Stimulated activated CD4-positive, alpha-beta T cell treated with anti-CD3 and anti-CD28 coated beads, TNF-alpha, amount 100 ng/mL, for 4 hours (primary cell): ENCODE results near the gene NAA15.
"Not testable (repeated sequence)": the region's sequence is repeated elsewhere in the genome, so short reads cannot be mapped to it uniquely, and the experiment has no call there.

ENCODE experiments used
- DNase-seq, 3 experiments: peaks; one replicate each; pipeline ENCODE4 v3.0.0-alpha.2; 2020; ENCODE audit warnings: low read depth in 3 of 3

Gene NAA15

DNA sequence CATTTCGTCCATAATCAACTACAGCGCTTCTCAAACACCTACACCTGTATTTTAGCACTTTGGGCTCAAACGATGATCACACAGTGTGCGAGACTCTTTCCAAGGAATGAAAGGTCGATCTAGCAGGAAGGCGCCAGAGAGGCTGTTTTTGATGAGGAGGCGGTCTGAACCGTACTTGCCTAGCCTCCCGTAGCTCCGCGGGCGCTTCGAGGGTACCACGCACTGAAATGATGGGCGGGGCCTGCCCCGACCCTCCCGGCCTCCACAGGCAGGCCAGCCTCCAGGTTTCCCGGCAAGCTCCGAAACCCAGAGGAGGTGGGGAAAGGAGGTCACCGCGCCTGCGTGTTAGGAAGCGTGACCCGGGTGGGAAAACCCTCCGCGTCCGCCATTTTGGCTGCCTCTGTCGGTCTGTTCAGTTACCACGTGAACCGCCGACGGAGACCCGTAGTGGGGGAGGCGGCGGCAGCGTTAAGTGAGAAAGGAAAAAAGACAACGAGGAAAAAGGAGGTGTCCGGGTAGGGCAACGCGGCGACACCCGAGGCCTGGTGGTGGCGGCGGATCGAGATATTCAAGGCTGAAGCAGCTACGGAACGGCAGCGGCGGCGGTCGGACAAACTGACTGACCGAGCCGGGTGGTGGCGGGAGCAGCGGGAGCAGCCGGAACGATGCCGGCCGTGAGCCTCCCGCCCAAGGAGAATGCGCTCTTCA lies at the start of gene NAA15:
Gene NAA15, plus strand, starts transcription at position 393 of the 708 bp plus-strand sequence. Its CDS starts 273 bp downstream, at position 666.
- peak; percentile 89 to 98 (median 95) for DNase-seq

DNA sequence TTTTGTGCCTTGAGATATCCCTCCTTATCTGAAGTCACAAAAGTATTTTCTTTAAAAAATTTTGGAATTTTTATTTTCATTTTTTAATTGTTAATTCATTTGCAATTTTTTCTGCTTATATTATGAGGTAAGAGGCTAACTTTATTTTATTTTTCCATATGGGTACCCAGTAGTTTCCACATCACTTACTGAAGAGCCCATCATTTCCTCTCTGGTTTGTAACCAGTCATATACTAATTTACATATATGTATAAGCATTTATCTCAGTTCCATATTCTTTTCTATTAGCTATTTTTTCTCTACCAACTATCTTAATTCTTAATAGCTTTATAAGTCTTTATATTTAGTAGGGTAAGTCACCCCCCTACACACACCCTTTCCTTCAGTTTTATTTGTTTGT lies 48.3 kb upstream of the NAA15 start:
- DNase-seq: no peak

DNA sequence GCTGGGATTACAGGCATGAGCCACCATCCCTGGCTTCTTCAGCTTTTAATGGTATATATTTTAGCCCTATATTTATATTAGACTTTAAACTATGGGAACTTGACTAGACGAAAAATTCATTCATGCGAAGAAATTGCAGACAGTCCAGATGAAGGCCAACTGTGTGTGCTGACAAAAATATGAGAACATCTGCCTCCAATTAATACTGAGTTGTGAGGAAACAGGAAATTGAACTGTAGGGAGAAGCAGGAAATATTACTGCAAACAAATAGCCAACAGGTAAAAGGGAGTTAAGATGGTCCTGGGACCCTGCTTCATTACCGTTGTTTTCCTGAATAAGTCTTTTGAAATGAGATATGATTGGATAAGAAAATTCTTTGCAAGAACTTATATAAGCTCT lies 47.6 kb upstream of the NAA15 start:
- no peak for DNase-seq

DNA sequence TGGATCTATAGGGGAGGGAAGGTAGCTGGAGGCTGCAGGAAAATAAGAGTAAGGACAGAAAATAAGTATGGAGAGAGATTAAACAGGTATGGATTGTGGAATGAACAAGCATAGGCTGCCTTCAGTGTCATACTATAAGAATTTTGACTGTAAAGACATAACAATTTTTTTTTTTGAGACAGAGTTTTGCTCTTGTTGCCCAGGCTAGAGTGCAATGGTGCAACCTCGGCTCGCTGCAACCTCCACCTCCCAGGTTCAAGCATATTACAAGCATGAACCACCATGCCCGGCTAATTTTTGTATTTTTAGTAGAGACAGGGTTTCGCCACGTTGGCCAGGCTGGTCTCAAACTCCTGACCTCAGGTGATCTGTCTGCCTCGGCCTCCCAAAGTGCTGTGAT lies 45.7 kb upstream of the NAA15 start:
- not testable (repeated sequence) for DNase-seq

DNA sequence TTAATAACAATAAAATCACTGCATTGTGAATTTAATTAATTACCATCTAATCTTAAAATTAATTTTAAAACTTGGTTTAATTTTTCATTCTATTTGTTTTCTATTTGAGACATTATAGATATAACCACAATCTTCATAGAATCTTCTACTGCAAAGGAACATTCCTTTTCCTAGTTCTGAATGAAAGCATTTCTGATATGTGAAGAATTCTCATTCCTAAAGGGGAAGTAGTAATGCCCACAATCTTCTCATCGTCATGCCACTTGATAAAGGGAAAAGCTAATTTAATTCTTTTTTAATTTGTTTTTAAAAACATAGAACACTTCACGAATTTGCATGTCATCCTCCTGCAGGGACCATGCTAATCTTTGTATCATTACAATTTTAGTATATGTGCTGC lies 45.0 kb upstream of the NAA15 start:
- no peak for DNase-seq

DNA sequence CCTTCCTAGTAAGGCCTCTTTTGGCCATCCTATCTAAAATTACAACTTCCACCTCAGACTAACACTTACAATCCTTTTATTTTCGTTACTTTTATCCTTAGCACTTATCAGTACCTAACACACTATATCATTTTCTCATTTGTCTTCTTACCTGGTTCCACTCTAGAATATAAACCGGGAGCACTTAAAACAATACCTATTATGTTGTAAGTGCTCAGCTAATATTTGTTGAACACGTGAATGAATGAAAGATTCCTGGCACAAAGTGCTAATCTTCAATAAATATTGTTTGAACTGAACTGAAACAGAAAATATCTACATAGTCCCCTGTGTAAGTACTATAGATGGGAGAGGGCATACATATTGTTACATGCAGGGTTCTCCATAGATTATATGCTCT lies 35.7 kb upstream of the NAA15 start:
- no peak for DNase-seq

DNA sequence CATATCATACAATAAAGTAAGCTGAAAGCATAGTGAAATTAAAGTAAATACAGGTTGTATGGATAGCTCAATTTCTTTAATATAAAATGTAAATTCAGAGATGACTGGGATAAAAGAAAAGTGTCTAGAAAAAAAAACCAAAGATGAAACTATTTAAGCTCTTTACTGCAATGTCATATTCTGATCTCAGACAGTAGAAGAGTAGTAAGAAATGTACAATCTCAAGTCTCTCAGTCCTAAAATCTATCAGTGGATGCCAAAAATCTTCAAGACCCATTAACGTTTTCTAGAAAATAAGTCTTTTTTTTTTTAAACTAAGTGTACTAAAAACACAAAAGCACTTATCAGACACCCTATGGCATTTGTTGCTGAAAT lies 35.1 kb upstream of the NAA15 start:
- no peak for DNase-seq

DNA sequence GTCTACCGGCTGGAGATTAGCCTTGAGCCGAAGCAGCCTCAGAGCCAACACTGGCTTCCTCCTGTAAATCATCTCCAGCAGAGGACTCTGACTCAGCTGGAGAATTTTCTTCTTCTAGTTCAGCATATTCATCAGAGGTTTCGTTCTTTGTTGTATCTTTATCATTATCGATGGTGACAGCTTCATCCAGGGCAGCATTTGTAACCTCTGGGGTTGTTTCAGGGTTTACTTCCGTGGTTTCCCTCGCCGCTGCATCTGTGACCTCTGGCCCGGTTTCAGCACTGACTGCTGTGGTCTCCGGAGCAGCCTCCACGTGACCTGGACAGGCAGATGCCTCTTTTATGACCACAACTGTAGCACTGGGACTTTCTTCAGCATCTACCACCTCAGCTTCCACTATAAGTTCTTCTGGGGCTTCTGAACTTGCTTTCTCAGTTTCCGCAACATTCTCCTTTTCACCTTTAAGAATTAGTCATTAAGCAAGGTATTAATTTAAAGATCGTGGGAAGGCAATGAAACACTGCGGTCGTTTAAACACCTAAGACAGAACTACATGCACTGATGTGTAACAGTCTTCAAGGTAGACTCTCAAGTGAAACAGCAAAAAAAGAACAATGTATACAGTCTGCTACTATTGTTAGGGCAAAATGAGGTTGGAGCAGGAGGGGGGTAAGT lies 34.6 kb upstream of the NAA15 start:
- DNase-seq: peak in 1 of 3 experiments; percentile 39

DNA sequence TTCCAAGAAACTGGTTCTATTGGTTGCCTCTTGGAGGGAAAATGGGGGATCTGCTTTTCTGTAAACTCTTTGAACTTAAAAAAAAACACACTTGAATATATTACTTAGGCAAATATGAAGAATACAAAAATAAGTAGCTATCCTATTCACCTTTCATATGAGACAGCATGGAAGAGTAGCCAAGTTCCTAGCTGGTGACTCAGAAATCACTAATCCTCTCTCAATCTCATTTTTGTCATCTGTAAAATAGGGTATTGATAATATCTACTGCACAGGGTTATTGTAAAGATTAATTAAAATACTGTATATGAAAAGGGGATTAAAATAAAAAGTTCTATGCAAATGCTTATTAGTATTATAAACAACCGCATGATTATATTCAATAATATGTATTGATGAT lies 34.0 kb upstream of the NAA15 start:
- DNase-seq: no peak

DNA sequence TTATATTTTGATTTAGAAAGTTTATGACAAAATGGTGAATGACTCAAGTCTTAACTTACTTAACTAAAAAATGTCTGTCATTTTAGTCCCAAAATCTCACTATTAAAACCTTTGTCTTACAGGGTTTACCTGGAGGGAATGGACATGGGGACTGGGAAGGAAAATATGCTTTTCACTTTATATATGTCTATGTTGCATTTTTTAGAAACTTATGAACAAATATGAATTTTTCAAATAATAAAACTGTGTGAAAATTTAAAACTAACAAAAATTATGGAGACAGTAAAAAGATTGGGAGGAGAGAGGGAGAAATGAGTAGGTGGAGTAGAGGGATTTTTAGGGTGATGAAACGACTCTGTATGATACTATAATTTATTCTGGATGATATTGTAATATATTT lies 27.5 kb upstream of the NAA15 start:
- DNase-seq: no peak

DNA sequence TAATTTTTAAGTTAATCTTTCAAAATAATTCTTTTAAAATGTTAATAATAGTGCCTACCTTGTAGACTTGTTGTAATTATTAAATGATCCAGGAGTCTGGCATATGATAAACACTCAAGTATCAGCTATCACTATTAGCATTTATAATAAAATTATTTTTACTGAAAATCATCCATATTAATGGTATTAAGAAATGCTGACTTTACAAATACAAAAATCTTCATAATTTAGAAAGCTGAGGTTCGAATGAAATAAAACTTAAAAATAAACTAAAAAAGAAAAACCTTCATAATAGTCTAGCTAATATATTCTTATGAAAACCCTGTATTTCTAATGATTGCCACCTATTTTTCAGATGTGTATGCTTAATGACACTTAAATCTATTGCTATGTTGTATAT lies 26.5 kb upstream of the NAA15 start:
- no peak for DNase-seq

DNA sequence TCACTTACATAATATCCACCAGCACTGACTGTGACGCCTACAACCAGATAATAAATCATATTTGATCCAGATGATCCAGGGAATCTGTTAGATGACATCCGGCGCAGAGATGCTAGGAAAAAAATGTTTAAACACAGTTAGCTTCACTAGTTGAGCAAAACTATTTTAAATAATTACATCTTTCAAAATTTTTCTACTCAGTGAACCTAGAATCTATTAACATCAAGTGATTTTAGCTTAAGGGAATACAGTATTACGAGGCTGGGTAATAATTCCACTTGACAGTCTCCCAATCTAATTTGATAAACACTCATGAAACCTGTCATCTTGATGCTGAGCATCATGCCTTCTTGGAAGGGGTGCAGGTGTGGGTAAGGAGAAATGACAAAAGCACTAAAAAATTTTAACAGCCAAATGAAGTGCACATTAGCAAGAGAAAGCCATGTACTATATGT lies 26.0 kb upstream of the NAA15 start:
- DNase-seq: no peak

DNA sequence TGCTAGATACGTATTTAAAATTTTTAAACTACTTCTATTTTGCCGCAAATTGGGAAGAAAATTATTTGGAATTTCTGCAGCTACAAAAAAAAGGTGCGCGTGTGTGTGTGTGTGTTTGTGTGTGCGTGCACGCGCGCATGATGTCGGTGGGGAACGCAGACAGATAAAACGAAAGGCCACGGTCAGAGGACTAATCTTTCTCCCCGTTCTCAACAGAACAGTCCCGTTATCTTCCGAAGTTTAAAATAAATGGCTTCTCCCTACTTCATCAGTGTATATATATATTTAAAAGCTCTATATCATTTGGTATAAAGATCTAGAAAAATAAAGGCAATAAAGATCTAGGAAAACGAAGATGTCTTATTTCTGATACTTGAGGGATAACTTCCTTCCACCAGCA lies 22.8 kb upstream of the NAA15 start:
- no peak for DNase-seq

DNA sequence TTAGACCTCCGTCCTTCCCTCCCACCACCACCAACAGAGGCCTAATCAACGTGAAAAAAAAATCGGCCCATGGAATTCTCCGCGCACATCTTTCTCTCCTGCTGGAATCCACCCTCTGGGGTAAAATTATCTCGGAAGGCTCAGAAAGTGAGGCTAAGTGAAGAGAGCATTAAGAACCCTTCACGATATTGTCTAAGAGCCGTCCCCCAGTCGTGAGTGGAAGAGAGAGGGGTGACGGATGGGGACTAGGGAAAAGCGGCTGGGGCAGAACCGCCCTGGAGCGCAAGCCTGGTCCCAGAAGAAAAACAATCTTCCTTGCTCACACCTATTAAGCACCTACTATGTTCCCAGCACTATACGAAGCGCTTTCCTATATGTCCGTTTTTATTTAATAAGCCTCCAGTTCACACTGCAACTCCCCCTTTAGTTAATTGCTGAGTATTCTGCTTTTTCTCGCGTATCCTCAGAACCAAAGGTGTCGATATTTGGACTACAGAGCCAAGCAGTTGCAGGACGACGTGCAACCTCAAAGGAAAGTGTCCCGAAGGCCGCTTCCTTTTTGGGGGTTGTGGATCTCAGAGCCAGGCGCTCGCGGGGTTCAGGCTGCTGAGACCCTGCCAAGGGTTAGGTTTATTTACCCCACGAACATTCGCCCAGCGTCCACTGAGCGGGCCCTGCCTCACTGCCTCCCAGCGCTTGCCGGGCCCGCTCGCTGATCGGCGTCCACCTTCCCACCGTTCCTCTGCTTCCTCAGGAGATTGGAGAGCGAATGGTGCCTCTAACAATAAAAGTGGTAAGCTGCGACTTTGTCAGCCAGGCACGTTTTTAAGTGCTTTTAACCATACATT lies 22.2 kb upstream of the NAA15 start:
- no peak for DNase-seq

DNA sequence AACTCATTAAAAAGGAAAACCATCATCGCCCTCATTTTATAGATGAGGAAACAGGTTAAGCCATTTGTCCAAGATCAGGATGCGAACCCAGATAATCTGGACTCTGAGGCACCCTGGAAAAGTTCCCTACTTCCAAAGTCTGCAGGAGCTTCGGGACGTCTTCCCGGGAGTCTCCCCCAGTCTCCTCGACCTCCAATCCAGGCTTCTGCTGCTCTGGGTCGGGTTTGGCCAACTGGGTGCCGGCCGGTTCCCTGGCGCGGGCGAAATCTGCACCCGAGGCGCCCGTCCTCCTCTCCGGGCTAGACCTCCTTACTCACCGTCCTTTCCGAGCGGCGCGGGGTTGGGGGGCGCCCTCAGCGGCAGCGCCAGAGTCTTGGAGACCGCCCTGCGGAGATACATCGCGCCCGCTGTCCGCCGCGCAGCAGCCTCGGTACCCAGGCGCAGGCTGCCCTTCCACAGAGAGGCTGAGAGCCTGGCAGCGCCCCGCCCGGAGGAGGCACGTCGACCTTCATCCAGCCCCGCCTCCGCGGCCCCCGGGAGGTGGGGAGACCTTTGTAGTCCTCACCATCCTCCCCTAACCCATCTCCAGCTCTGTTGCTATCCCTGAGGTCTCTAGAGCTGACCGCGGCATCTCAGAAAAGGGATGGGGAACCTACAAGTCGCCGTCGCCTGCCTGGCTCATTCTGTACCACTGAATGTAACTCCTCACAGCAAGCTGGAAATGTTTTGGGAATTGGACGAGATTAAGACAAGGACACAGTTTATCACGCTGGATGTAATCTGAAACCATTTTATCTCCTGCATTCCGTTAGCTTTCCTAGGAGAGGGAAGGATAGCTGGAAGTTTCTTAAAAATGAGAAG lies 21.3 kb upstream of the NAA15 start, which contains the start of gene MGARP:
Gene MGARP, minus strand, starts transcription at position 466 of the 861 bp plus-strand sequence. Its CDS starts 67 bp downstream, at position 399.
- DNase-seq: no peak

DNA sequence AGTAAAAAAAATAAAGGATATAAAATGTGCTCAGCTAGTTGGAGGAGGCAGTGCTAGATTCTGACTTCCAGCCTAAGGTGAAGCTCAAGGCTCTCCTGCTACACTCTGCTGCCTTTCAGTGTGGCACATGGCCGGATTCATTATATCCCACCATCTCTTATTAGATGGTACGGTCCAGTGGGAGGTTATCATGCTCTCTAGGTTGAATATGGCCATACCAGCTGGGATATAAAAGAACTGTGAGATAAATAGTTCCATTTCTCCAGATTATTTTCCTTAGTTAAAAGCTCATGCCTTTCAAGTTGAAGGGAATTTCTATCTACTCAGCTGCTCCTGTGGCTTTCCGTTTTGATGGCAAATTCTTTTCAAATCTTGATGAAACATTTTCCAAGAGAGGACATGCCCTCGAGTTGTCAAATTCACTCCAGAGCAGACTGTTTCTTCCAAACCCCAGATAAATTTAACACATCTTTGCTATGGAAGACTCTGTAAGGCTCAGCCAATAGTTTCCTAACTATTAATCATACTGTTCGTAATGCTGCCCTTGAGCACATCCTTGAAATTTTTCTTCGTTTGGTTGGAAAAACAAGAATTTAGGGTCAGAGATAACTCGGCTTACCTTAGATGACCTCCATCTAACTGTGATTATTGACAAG lies 19.1 kb upstream of the NAA15 start:
- no peak for DNase-seq

DNA sequence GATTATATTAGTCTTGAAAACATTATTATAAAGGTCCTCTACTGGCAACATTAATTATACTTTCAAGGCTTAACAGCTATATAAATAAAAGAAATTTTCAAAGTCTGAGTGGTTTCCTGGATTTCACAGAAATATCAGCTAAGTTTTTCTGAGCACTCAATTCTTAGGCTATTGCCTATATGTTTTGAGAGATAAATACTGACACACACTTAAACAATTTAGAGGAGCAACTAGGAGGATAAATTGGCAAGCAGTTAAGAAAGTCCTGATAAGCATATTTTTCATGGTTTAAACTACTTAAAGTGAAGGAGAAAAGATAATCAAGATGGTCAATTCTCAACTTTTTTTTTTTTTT lies 18.6 kb upstream of the NAA15 start:
- no peak for DNase-seq

DNA sequence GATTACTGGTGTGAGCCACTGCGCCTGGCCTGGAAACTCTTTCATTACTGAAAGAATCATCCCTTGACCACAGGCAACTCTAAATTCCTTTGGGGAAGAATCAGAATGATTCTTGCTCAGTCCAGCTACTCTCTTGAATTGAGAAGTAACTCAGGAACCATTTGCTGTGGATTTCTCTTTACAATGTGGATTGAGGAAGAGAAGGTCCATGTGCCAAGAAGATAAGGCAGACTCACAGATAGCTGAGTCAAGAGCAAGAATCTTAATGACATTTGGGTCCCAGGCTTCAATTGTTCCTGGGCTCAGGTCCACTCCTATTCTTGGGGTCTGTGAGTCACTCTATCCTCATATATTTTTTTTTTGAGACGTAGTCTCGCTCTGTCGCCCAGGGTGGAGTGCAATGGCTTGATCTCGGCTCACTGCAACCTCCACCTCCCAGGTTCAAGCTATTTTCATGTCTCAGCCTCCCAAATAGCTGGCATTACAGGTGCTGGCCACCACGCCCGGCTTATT lies 15.1 kb upstream of the NAA15 start:
- DNase-seq: no peak

DNA sequence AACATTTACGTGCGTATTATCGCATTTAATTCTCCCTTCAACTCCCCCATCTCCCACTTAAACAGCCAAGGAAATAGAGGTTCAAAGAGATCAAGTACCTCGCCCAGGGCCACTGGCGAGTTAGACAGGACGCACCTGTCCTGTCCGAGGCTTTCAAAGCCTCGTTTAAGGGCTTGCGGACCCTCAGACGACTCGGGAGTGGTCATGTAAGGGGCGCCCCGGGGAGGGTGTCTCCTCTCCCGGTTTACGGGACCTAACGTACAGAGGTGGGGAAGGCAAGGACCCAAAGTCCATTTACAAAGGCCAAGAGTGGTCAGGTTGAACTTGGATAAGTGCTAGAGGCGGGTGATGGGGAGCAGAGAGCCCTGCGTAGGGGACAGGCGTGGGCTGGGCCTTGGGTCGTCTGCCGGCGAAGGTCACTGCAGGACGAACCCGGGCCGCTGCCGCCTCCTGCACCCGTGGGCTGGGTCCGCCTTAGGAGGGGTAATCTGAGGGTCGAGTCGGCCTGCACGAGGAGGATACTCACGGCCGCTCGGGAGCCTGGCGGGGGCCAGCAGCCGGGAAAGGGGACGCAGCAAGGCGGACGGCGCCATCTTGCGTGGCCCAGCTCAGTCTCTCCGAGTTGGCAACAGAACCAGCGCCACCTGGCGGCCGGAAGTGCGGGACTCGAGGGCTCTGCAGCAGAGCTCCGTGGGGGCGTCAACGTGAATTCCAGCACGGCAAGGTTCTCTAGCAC lies 5.9 kb upstream of the NAA15 start:
- peak; percentile 95 to 100 (median 96) for DNase-seq

DNA sequence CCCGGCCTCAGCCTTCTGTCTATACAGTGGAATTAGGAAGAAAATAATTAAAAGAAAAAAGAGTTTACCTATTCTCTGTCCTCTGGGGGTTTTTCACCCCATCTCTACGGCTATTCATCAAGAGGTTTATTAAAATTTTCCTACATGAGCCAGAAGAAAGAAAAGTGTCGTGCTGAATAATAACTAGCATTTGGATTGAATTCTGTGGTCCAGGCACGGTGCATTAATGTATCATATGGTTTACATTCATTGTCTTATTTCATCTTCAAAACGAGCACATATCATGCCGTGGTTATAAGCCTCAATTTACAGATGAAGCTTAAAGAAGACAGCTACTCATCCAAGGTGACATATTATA lies 5.4 kb upstream of the NAA15 start:
- DNase-seq: no peak
